ENCODE results near the gene SECISBP2. TPM values are rescaled to one million over a fixed set of nuclear protein-coding genes. Genes with fewer than 3 reads are reported as not detected.

The SECISBP2 gene
- total and polyA plus RNA-seq, 2 of the 13 experiments (the other 11 are each of a cell fraction or from before 2014, with no cell fraction given) = 32.4 to 38.0 TPM

- TF ChIP-seq GABPA (IDR thresholded peaks at IDR 0.05; ENCODE audit: low read depth, low read length) (peak; percentile 92), GABPA (CRISPR knock-in tag; IDR thresholded peaks at IDR 0.05; ENCODE audit: low read depth) (peak; percentile 95), ZNF10 (CRISPR knock-in tag; IDR thresholded peaks at IDR 0.05; ENCODE audit: borderline replicate concordance, low read depth) (no peak), MED1 (CRISPR knock-in tag; IDR thresholded peaks at IDR 0.05) (peak; percentile 88), ZNF337 (CRISPR knock-in tag; IDR thresholded peaks at IDR 0.05; ENCODE audit: borderline replicate concordance, low read depth) (peak; percentile 74), SNAI1 (CRISPR knock-in tag; IDR thresholded peaks at IDR 0.05; ENCODE audit: borderline replicate concordance) (no peak; the same call in 1 of the 2 replicates), ZNF383 (CRISPR knock-in tag; IDR thresholded peaks at IDR 0.05; ENCODE audit: borderline replicate concordance) (no peak), NR2F6 (IDR thresholded peaks at IDR 0.05) (no peak), NR2F6 (CRISPR knock-in tag; IDR thresholded peaks at IDR 0.05) (peak; percentile 21; the same call in 1 of the 2 replicates), KAT7 (CRISPR knock-in tag; IDR thresholded peaks at IDR 0.05; ENCODE audit: borderline replicate concordance) (peak; percentile 72; the same call in 1 of the 2 replicates), PAWR (CRISPR knock-in tag; IDR thresholded peaks at IDR 0.05; ENCODE audit: borderline replicate concordance) (no peak), ZNF790 (CRISPR knock-in tag; IDR thresholded peaks at IDR 0.05; ENCODE audit: borderline replicate concordance) (peak; percentile 52; the same call in 1 of the 2 replicates), ZBTB3 (CRISPR knock-in tag; IDR thresholded peaks at IDR 0.05; ENCODE audit: borderline replicate concordance, low read depth) (peak; percentile 88), RFXANK (CRISPR knock-in tag; IDR thresholded peaks at IDR 0.05) (no peak; the same call in 1 of the 2 replicates), ZBTB14 (CRISPR knock-in tag; IDR thresholded peaks at IDR 0.05) (peak; percentile 30; the same call in 1 of the 2 replicates), HNF4G (IDR thresholded peaks at IDR 0.05; ENCODE audit: borderline replicate concordance, low read depth, low read length) (peak; percentile 43), HNF4G (CRISPR knock-in tag; IDR thresholded peaks at IDR 0.05; ENCODE audit: borderline replicate concordance, low read depth) (peak; percentile 60; the same call in 1 of the 2 replicates), BHLHE40 (IDR thresholded peaks at IDR 0.05; ENCODE audit: low read length) (peak; percentile 45), BRD4 (CRISPR knock-in tag; IDR thresholded peaks at IDR 0.05) (peak; percentile 84)
- TF ChIP-seq, protein P1, sequence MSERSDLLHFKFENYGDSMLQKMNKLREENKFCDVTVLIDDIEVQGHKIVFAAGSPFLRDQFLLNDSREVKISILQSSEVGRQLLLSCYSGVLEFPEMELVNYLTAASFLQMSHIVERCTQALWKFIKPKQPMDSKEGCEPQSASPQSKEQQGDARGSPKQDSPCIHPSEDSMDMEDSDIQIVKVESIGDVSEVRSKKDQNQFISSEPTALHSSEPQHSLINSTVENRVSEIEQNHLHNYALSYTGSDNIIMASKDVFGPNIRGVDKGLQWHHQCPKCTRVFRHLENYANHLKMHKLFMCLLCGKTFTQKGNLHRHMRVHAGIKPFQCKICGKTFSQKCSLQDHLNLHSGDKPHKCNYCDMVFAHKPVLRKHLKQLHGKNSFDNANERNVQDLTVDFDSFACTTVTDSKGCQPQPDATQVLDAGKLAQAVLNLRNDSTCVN (CRISPR knock-in tag; IDR thresholded peaks at IDR 0.05; ENCODE audit: borderline replicate concordance) = peak; percentile 69; the same call in 1 of the 2 replicates
- TF ChIP-seq, protein P2, sequence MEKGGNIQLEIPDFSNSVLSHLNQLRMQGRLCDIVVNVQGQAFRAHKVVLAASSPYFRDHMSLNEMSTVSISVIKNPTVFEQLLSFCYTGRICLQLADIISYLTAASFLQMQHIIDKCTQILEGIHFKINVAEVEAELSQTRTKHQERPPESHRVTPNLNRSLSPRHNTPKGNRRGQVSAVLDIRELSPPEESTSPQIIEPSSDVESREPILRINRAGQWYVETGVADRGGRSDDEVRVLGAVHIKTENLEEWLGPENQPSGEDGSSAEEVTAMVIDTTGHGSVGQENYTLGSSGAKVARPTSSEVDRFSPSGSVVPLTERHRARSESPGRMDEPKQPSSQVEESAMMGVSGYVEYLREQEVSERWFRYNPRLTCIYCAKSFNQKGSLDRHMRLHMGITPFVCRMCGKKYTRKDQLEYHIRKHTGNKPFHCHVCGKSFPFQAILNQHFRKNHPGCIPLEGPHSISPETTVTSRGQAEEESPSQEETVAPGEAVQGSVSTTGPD (CRISPR knock-in tag; IDR thresholded peaks at IDR 0.05) = 0 out of 2 replicates have a peak, but pooled peaks have one; percentile 32
- TF ChIP-seq, protein P3, sequence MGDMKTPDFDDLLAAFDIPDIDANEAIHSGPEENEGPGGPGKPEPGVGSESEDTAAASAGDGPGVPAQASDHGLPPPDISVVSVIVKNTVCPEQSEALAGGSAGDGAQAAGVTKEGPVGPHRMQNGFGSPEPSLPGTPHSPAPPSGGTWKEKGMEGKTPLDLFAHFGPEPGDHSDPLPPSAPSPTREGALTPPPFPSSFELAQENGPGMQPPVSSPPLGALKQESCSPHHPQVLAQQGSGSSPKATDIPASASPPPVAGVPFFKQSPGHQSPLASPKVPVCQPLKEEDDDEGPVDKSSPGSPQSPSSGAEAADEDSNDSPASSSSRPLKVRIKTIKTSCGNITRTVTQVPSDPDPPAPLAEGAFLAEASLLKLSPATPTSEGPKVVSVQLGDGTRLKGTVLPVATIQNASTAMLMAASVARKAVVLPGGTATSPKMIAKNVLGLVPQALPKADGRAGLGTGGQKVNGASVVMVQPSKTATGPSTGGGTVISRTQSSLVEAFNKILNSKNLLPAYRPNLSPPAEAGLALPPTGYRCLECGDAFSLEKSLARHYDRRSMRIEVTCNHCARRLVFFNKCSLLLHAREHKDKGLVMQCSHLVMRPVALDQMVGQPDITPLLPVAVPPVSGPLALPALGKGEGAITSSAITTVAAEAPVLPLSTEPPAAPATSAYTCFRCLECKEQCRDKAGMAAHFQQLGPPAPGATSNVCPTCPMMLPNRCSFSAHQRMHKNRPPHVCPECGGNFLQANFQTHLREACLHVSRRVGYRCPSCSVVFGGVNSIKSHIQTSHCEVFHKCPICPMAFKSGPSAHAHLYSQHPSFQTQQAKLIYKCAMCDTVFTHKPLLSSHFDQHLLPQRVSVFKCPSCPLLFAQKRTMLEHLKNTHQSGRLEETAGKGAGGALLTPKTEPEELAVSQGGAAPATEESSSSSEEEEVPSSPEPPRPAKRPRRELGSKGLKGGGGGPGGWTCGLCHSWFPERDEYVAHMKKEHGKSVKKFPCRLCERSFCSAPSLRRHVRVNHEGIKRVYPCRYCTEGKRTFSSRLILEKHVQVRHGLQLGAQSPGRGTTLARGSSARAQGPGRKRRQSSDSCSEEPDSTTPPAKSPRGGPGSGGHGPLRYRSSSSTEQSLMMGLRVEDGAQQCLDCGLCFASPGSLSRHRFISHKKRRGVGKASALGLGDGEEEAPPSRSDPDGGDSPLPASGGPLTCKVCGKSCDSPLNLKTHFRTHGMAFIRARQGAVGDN (CRISPR knock-in tag; IDR thresholded peaks at IDR 0.05) = peak; percentile 99
Measured at GRCh38 chr9:89318123-89319014, at the start of gene SECISBP2 (continued).
